HG02571 (cell line): ENCODE data around the gene SOX13.
"Not testable (repeated sequence)": the region's sequence is repeated elsewhere in the genome, so short reads cannot be mapped to it uniquely, and the experiment has no call there.

Experiments
- ATAC-seq: cut with Tn5 transposase; IDR thresholded peaks from one replicate; pipeline ENCODE4 v1.9.1; 2021; ENCODE audit warnings: mild to moderate bottlenecking, moderate library complexity; ENCODE audit not compliant: unreplicated experiment

Gene SOX13

GRCh38 chr1:204072931-204073836 lies at the start of gene SOX13:
SOX13 (plus strand) TSS chr1:204073115; CDS start chr1:204112916, 39,801 bp downstream.
- ATAC-seq: no peak

- ATAC-seq: no peak
These were observed 46.8 kb upstream of the SOX13 start for GRCh38 chr1:204025917-204026707.

GRCh38 chr1:204027446-204027845 lies 45.5 kb upstream of the SOX13 start:
- ATAC-seq: no peak

- ATAC-seq: no peak
These were observed 43.9 kb upstream of the SOX13 start for GRCh38 chr1:204029016-204029415.

GRCh38 chr1:204031098-204031710 lies 41.7 kb upstream of the SOX13 start:
- no peak for ATAC-seq

- no peak for ATAC-seq
These were observed 40.2 kb upstream of the SOX13 start for GRCh38 chr1:204032642-204033235.

- no peak for ATAC-seq
These were observed 39.6 kb upstream of the SOX13 start for GRCh38 chr1:204033306-204033705.

GRCh38 chr1:204036882-204037655 lies 35.8 kb upstream of the SOX13 start:
- no peak for ATAC-seq

- no peak for ATAC-seq
These were observed 31.6 kb upstream of the SOX13 start for GRCh38 chr1:204041232-204041767.

- ATAC-seq: no peak
These were observed 31.0 kb upstream of the SOX13 start for GRCh38 chr1:204041803-204042505.

GRCh38 chr1:204042516-204042915 lies 30.4 kb upstream of the SOX13 start:
- no peak for ATAC-seq

- no peak for ATAC-seq
These were observed 29.2 kb upstream of the SOX13 start for GRCh38 chr1:204043680-204044079.

GRCh38 chr1:204044448-204044847 lies 28.5 kb upstream of the SOX13 start:
- ATAC-seq: no peak

GRCh38 chr1:204045430-204045829 lies 27.5 kb upstream of the SOX13 start:
- no peak for ATAC-seq

GRCh38 chr1:204046346-204046745 lies 26.6 kb upstream of the SOX13 start:
- no peak for ATAC-seq

GRCh38 chr1:204048796-204049195 lies 24.1 kb upstream of the SOX13 start:
- not testable (repeated sequence) for ATAC-seq

GRCh38 chr1:204051258-204051657 lies 21.7 kb upstream of the SOX13 start:
- no peak for ATAC-seq

GRCh38 chr1:204051718-204052117 lies 21.2 kb upstream of the SOX13 start:
- no peak for ATAC-seq

- no peak for ATAC-seq
These were observed 19.0 kb upstream of the SOX13 start for GRCh38 chr1:204053893-204054292.
